HG03159 (cell line): ENCODE measurements around the gene PPDPF.
"Not testable (repeated sequence)": the region's sequence is repeated elsewhere in the genome, so short reads cannot be mapped to it uniquely, and the experiment has no call there.

Experiments
- ATAC-seq: cut with Tn5 transposase; IDR thresholded peaks from one replicate; pipeline ENCODE4 v1.9.1; 2021; ENCODE audit warnings: mild to moderate bottlenecking, moderate library complexity; ENCODE audit not compliant: unreplicated experiment

PPDPF gene

GRCh38 chr20:63499338-63499969 lies 21.1 kb upstream of the PPDPF start:
- ATAC-seq: no peak

GRCh38 chr20:63500151-63500901 lies 20.2 kb upstream of the PPDPF start:
- ATAC-seq: no peak

DNA sequence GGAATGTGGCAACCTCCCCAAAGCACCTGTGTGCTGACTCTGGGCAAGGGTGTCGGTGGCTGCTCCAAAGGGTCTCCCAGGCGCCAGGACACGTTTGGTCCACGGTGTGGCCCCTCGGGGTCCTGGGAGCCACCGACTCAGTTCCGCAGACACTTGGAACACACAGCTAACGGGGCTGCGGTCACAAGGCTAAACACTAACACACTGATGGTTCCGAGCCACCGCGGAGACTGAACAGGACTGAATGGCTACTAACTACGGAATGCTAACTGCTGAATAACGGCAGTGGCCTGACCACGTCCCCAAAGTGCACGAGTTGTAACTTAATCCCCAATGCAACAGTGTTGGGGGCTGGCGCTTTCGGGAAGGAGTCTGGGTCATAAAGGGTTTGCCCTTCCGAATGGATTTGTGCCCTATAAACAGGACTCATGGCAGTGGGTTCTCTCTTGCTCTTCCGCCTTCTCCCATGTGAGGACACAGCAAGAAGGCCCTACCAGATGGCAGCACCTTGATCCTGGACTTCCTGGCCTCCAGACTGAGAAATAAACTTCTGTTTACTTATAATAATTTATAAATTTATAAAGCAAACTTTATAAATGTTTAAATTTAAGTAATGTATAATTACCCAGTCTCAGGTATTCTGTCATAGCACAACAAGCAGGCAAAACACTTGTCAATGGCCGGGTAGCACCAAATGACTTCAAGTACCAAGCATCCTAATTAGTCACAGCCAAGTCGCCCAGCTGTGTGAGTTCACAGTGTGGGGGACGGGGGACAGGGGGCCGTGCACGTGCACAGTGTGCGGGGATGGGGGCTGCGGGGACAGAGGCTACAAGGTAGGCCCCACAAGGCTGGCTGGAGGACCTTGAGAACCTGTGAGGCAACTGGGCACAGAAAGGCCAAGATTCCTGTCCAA lies 19.4 kb upstream of the PPDPF start:
- no peak for ATAC-seq

- ATAC-seq: no peak
Observed at GRCh38 chr20:63501818-63502670, 18.5 kb upstream of the PPDPF start.

- no peak for ATAC-seq
Observed at GRCh38 chr20:63502671-63503172, 17.8 kb upstream of the PPDPF start.

DNA sequence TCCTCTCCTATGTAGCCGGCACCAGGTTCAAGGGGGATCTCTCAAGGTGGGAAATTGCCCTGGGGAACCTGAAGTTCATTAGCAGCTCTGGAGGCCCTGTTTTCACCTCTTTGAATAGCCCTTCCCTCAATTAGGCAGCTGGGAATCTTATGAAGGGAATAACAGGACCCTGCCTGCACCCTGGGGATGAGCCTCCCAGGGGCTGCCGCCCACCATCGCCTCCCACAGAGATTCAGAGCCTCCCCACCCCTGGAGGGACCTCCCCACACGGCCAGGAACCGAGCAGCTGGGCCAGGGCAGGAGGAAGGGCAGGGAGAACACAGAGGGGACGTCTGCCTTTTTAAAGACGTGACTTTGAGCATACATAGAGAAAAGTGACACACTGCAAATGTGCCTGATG lies 17.0 kb upstream of the PPDPF start:
- ATAC-seq: no peak

GRCh38 chr20:63504642-63505041 lies 15.9 kb upstream of the PPDPF start:
- no peak for ATAC-seq

DNA sequence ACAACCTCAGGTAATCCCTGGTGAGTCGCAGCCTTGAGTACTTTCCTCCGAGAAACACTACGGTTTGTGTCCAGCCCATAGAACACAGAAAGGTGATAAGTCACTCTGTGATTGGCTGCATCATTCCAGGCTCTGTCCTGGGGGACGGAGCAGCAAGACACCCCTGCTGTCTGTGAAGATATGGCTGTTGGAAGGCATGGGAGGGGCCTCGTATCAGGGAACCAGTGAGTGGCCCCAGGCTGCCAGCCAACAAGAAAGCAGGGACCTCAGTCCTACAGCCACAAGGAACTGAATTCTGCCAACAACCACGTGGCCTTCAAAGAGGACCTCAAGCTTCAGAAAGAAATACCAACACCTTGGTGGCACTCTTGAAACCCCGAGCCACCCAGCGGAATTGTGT lies 15.3 kb upstream of the PPDPF start:
- ATAC-seq: no peak

DNA sequence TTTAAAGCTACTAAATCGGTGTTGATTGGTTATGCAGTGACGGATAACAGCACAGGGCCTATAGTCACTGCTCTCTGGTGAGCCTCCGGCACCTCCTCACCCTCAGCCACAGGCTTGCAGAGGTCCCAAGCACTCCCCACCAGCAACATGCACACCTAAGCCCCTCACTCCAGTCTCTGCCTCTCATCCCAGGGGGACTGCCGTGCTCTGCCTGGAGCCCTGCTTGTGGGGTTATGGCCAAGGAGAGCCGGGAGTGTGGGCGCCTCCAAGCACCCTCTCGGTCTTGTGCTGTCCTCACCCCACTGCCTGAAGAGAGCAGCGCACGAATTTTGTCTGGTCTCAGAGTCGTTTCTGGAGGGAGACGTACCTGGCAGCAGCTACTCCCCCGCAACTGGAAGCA lies 14.8 kb upstream of the PPDPF start:
- ATAC-seq: no peak

DNA sequence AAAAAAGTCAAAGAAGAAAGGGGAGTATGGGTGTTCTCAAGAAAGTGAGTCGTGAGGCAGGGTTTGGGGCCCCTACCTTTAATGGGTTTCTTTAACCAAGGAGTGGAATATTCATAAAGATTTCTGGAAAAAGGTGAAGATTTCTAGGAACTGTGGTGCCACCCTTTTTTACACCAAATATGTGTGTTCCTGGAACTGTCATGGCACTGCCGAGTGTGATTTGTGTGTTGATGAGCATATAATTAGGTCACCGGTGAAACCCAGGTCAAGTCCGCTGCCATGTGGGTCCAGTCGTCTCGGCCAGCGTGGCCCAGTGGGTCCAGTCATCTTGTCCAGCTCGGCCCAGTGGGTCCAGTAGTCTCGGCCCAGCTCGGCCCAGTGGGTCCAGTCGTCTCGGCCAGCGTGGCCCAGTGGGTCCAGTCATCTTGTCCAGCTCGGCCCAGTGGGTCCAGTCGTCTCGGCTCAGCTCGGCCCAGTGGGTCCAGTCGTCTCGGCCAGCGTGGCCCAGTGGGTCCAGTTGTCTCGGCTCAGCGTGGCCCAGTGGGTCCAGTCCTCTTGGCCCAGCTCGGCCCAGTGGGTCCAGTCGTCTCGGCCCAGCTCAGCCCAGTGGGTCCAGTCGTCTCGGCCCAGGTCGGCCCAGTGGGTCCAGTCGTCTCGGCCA lies 13.4 kb upstream of the PPDPF start:
- ATAC-seq: no peak

DNA sequence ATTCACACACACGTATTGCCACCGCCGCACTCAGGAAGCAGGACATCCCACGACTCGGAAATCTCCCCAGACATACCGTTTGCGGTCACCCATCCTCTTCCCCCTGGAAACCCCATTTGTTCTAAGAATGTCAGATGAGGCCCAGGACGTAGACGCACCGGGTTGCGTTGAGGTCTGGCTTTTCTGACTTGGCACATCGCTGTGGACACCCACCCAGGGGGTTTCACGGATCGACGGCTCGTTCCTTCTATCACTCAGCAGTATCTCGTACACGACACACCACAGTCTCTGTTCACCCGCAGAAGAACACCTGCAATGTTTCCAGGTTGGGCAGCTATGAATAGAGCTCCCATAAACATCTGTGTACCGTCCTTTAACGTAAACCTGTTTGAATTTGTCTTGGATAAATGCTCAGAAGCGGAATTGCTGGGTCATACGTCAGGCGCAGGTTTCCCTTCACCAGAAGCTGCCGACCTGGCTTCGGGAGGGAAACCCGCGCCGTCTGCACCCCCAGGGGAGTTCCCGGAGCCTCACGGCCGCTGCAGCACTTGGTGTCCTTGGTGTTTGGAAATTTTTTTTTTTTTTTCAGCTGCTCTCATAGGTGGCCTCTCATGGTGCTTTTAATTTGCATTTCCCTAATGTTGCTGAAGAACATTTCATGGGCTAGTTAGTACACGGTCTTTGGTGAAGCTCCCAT lies 12.3 kb upstream of the PPDPF start:
- ATAC-seq: no peak

- ATAC-seq: no peak
Observed at GRCh38 chr20:63509088-63509564, 11.4 kb upstream of the PPDPF start.

- no peak for ATAC-seq
Observed at GRCh38 chr20:63513207-63513606, 7.4 kb upstream of the PPDPF start.

DNA sequence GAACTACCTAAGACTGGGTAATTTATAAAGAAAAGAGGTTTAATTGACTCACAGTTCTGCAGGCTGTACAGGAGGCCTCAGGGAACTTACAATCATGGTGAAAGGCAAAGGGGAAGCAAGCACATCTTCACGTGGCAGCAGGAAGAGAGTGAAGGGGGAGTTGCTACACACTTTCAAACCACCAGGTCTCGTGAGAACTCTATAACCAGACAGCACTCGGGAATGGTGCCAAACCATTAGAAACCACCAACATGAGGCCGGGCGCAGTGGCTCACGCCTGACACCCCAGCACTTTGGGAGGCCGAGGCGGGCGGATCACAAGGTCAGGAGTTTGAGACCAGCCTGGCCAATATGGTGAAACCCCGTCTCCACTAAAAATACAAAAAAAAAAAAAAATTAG lies 6.0 kb upstream of the PPDPF start:
- not testable (repeated sequence) for ATAC-seq

- ATAC-seq: no peak
Observed at GRCh38 chr20:63517376-63518309, 2.9 kb upstream of the PPDPF start.

DNA sequence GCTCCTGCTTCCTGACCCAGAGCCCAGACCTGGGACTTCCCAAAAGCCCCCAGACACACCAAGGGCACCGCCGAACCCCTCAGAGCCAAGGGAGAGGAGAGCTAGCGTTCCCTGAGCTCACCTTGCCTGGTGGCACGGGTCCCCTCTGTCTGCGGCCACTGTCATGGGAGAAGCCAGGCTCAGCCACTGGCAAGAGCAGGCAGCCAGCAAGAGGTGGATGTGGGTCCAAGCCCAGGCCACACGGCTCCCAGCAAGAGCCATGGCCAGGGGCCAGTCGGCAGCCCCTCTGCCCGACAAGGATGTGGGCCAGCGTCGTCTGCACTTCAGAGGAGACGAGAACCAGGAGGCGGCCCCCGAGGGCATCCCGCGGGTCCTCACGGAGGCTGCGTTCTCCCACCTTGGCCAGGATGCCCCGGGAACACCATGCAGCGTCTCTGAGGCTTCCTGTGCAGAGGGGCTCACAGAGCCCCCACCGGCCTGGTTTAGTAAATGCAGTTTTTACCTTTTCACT lies 2.2 kb upstream of the PPDPF start:
- ATAC-seq: no peak

DNA sequence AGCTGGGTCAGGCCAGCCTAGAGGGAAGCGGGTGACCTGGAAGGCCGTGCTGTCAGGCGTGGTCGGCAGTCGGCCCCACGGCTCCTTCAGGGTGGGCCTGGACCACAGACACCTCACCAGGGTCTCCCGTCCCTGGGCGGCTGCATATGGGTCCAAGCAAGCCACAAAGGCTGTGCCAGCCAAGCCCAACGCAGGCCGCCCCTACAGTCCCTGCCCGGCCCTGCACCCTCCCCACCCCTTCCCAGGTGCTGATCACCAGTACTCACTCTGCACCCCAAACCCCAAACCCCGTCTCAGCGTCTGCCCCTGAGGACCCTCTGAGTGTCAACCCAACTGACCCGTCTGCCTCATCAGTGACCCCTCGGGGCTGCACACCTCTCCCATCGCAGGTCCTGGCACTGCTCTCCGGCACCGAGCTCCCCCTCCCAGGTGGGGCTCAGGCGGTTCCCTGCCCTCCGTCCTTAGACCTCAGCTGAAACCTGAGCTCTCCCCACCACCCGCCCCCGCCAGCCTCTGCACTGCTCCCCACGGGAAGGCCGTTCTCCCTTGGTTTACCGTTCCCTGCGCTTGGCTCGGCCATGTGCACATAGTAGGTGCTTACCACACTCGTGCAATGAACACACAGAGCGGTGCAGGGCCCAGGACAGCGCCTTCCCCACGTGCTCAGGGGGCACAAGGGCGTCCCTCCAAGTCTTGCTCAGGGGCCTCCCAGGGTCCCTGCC lies 1.5 kb upstream of the PPDPF start:
- no peak for ATAC-seq
